HL-60 (cell line): Measurements from ENCODE around the gene SH3BP4.

ENCODE experiments used
- CTCF ChIP-seq: IDR thresholded peaks from one replicate; pipeline ENCODE4 v1.5.1; 2011; ENCODE audit warnings: low read length, control low read depth, inconsistent platforms; ENCODE audit not compliant: insufficient read depth
- GABPA ChIP-seq: IDR thresholded peaks from 2 replicates; pipeline ENCODE4 v1.6.1; 2012; ENCODE audit warnings: low read depth

- TF ChIP-seq CTCF, result no peak
- TF ChIP-seq GABPA, result no peak
Measured at GRCh38 chr2:234964631-234965461, 13.0 kb downstream of the SH3BP4 start.
